Measurements from ENCODE around the gene TGFB1I1.

TGFB1I1 gene

GRCh38 chr16:31459687-31460581, 12.0 kb upstream of the TGFB1I1 start:
- Mint-ChIP-seq H3K4me3 (peak overlapping the region; percentile 90), H3K27me3 (no peaks in the 10 kb centered on the region), H3K36me3 (ENCODE audit: low read depth) (peaks cover 62% of the 10 kb centered on the region), H3K4me1 (ENCODE audit: low read depth) (peaks cover 46% of the 10 kb centered on the region), H3K27ac (peak overlapping the region; percentile 99), H3K9me3 (no peaks in the 10 kb centered on the region)
- peak; percentile 100 for DNase-seq

- no peaks in the 10 kb centered on the region for H3K27me3 Mint-ChIP-seq
- H3K36me3 Mint-ChIP-seq (ENCODE audit: low read depth): peaks cover 63% of the 10 kb centered on the region
- H3K27ac Mint-ChIP-seq: peak overlapping the region; percentile 99
- no peaks in the 10 kb centered on the region for H3K9me3 Mint-ChIP-seq
- peak overlapping the region; percentile 86 for H3K4me3 Mint-ChIP-seq
- DNase-seq: no peak
- H3K4me1 Mint-ChIP-seq (ENCODE audit: low read depth): peaks cover 39% of the 10 kb centered on the region
Observed at GRCh38 chr16:31460582-31461002, 11.4 kb upstream of the TGFB1I1 start.

- no peak overlapping the region for H3K4me3 Mint-ChIP-seq
- H3K27ac Mint-ChIP-seq: peak overlapping the region; percentile 47
- H3K27me3 Mint-ChIP-seq: no peaks in the 10 kb centered on the region
- no peaks in the 10 kb centered on the region for H3K9me3 Mint-ChIP-seq
- peaks cover 63% of the 10 kb centered on the region for H3K36me3 Mint-ChIP-seq (ENCODE audit: low read depth)
- peaks cover 33% of the 10 kb centered on the region for H3K4me1 Mint-ChIP-seq (ENCODE audit: low read depth)
- DNase-seq: no peak
Observed at GRCh38 chr16:31461201-31461920, 10.6 kb upstream of the TGFB1I1 start.

GRCh38 chr16:31461921-31462804, 9.8 kb upstream of the TGFB1I1 start:
- no peaks in the 10 kb centered on the region for H3K27me3 Mint-ChIP-seq
- no peak for DNase-seq
- H3K36me3 Mint-ChIP-seq (ENCODE audit: low read depth): peaks cover 61% of the 10 kb centered on the region
- H3K4me1 Mint-ChIP-seq (ENCODE audit: low read depth): peaks cover 30% of the 10 kb centered on the region
- H3K9me3 Mint-ChIP-seq: no peaks in the 10 kb centered on the region
- no peak overlapping the region for H3K27ac Mint-ChIP-seq
- H3K4me3 Mint-ChIP-seq: no peak overlapping the region

GRCh38 chr16:31464348-31464769, 7.6 kb upstream of the TGFB1I1 start:
- H3K4me1 Mint-ChIP-seq (ENCODE audit: low read depth): peaks cover 30% of the 10 kb centered on the region
- H3K4me3 Mint-ChIP-seq: no peak overlapping the region
- H3K36me3 Mint-ChIP-seq (ENCODE audit: low read depth): peaks cover 50% of the 10 kb centered on the region
- H3K9me3 Mint-ChIP-seq: no peaks in the 10 kb centered on the region
- H3K27ac Mint-ChIP-seq: no peak overlapping the region
- no peak for DNase-seq
- H3K27me3 Mint-ChIP-seq: no peaks in the 10 kb centered on the region

- H3K9me3 Mint-ChIP-seq: no peaks in the 10 kb centered on the region
- no peaks in the 10 kb centered on the region for H3K27me3 Mint-ChIP-seq
- H3K27ac Mint-ChIP-seq: no peak overlapping the region
- H3K4me1 Mint-ChIP-seq (ENCODE audit: low read depth): peaks cover 29% of the 10 kb centered on the region
- H3K4me3 Mint-ChIP-seq: no peak overlapping the region
- no peak for DNase-seq
- H3K36me3 Mint-ChIP-seq (ENCODE audit: low read depth): peaks cover 50% of the 10 kb centered on the region
Observed at GRCh38 chr16:31464781-31465260, 7.1 kb upstream of the TGFB1I1 start.

- Mint-ChIP-seq H3K9me3 (no peaks in the 10 kb centered on the region), H3K27ac (no peak overlapping the region), H3K27me3 (no peaks in the 10 kb centered on the region), H3K36me3 (ENCODE audit: low read depth) (peaks cover 50% of the 10 kb centered on the region), H3K4me1 (ENCODE audit: low read depth) (peaks cover 20% of the 10 kb centered on the region), H3K4me3 (no peak overlapping the region)
- no peak for DNase-seq
Observed at GRCh38 chr16:31465788-31466370, 6.1 kb upstream of the TGFB1I1 start.

- Mint-ChIP-seq H3K27ac (peak overlapping the region; percentile 78), H3K27me3 (peaks cover 5% of the 10 kb centered on the region), H3K4me1 (ENCODE audit: low read depth) (peaks cover 16% of the 10 kb centered on the region), H3K4me3 (no peak overlapping the region), H3K36me3 (ENCODE audit: low read depth) (peaks cover 50% of the 10 kb centered on the region), H3K9me3 (no peaks in the 10 kb centered on the region)
- no peak for DNase-seq
Observed at GRCh38 chr16:31466381-31466841, 5.5 kb upstream of the TGFB1I1 start.

- Mint-ChIP-seq H3K36me3 (ENCODE audit: low read depth) (peaks cover 47% of the 10 kb centered on the region), H3K4me3 (no peak overlapping the region), H3K4me1 (ENCODE audit: low read depth) (peaks cover 16% of the 10 kb centered on the region), H3K9me3 (no peaks in the 10 kb centered on the region), H3K27me3 (peaks cover 7% of the 10 kb centered on the region), H3K27ac (peak overlapping the region; percentile 78)
- DNase-seq: no peak
Observed at GRCh38 chr16:31467151-31467773, 4.7 kb upstream of the TGFB1I1 start.

- H3K36me3 Mint-ChIP-seq (ENCODE audit: low read depth): peaks cover 41% of the 10 kb centered on the region
- no peak overlapping the region for H3K4me3 Mint-ChIP-seq
- H3K27me3 Mint-ChIP-seq: peaks cover 13% of the 10 kb centered on the region
- no peaks in the 10 kb centered on the region for H3K9me3 Mint-ChIP-seq
- H3K27ac Mint-ChIP-seq: no peak overlapping the region
- DNase-seq: no peak
- peaks cover 21% of the 10 kb centered on the region for H3K4me1 Mint-ChIP-seq (ENCODE audit: low read depth)
Observed at GRCh38 chr16:31467858-31468257, 4.1 kb upstream of the TGFB1I1 start.

GRCh38 chr16:31470615-31471014, 1.3 kb upstream of the TGFB1I1 start:
- peaks cover 17% of the 10 kb centered on the region for H3K36me3 Mint-ChIP-seq (ENCODE audit: low read depth)
- H3K27me3 Mint-ChIP-seq: peaks cover 24% of the 10 kb centered on the region
- H3K4me1 Mint-ChIP-seq (ENCODE audit: low read depth): peaks cover 22% of the 10 kb centered on the region
- no peak for DNase-seq
- no peaks in the 10 kb centered on the region for H3K9me3 Mint-ChIP-seq
- H3K4me3 Mint-ChIP-seq: no peak overlapping the region
- H3K27ac Mint-ChIP-seq: no peak overlapping the region

GRCh38 chr16:31471241-31471874, 594 bp upstream of the TGFB1I1 start:
- no peaks in the 10 kb centered on the region for H3K9me3 Mint-ChIP-seq
- peaks cover 31% of the 10 kb centered on the region for H3K27me3 Mint-ChIP-seq
- H3K4me3 Mint-ChIP-seq: no peak overlapping the region
- DNase-seq: no peak
- H3K27ac Mint-ChIP-seq: no peak overlapping the region
- peaks cover 28% of the 10 kb centered on the region for H3K4me1 Mint-ChIP-seq (ENCODE audit: low read depth)
- peaks cover 10% of the 10 kb centered on the region for H3K36me3 Mint-ChIP-seq (ENCODE audit: low read depth)

- Mint-ChIP-seq H3K27me3 (peaks cover 33% of the 10 kb centered on the region), H3K27ac (no peak overlapping the region), H3K9me3 (no peaks in the 10 kb centered on the region), H3K4me1 (ENCODE audit: low read depth) (peaks cover 29% of the 10 kb centered on the region), H3K4me3 (peak overlapping the region; percentile 70), H3K36me3 (ENCODE audit: low read depth) (no peaks in the 10 kb centered on the region)
- peak; percentile 60 for DNase-seq
Observed at GRCh38 chr16:31472709-31473203, 804 bp downstream of the TGFB1I1 start.

Data from activated T-cell treated with anti-CD3 and anti-CD28 coated beads, Interleukin-2, amount 50 U/mL, for 24 hours (primary cell).